Mesenchymal stem cell (in vitro differentiated cells and primary cell): ENCODE data around the gene NAGLU.

Experiments used
- DNase-seq: peaks from one replicate; pipeline ENCODE4 v3.0.0-alpha.2; 2013
- H2AFZ ChIP-seq: one replicate; pipeline ENCODE4 v1.6.1; 2013; ENCODE audit warnings: low read depth, mild to moderate bottlenecking, control low read depth, inconsistent platforms, low read length, moderate library complexity
- H2AK5ac ChIP-seq: 2 replicates; pipeline ENCODE4 v1.6.1; 2013; ENCODE audit warnings: low read length, moderate library complexity, mild to moderate bottlenecking, inconsistent platforms; ENCODE audit not compliant: severe bottlenecking
- H2BK120ac ChIP-seq: one replicate; pipeline ENCODE4 v1.6.1; 2013; ENCODE audit warnings: low read depth, mild to moderate bottlenecking, inconsistent platforms, low read length, moderate library complexity
- H2BK12ac ChIP-seq, 2 experiments: one replicate each; pipeline ENCODE4 v1.6.1; 2013; ENCODE audit warnings: inconsistent platforms in 2 of 2, low read length in 2 of 2, mild to moderate bottlenecking in 2 of 2, moderate library complexity in 2 of 2, control low read depth in 1 of 2
- H2BK15ac ChIP-seq: one replicate; pipeline ENCODE4 v1.6.1; 2013; ENCODE audit warnings: mild to moderate bottlenecking, low read depth, inconsistent platforms; ENCODE audit not compliant: poor library complexity, severe bottlenecking
- H2BK5ac ChIP-seq: 2 replicates; pipeline ENCODE4 v1.6.1; 2013; ENCODE audit warnings: low read depth, mild to moderate bottlenecking, low read length, control low read depth, inconsistent platforms; ENCODE audit not compliant: poor library complexity, severe bottlenecking
- H3K14ac ChIP-seq, 2 experiments: one replicate each; pipeline ENCODE4 v1.6.1; 2013; ENCODE audit warnings: inconsistent platforms in 2 of 2, low read length in 2 of 2, control low read depth in 1 of 2, mild to moderate bottlenecking in 1 of 2, moderate library complexity in 1 of 2
- H3K18ac ChIP-seq, 2 experiments: one replicate each; pipeline ENCODE4 v1.6.1; 2013; ENCODE audit warnings: inconsistent platforms in 2 of 2, low read length in 2 of 2, control low read depth in 1 of 2, low read depth in 1 of 2, mild to moderate bottlenecking in 1 of 2
- H3K23ac ChIP-seq, 2 experiments: one replicate each; pipeline ENCODE4 v1.6.1; 2013; ENCODE audit warnings: inconsistent platforms in 2 of 2, low read length in 2 of 2, mild to moderate bottlenecking in 2 of 2, moderate library complexity in 2 of 2, control low read depth in 1 of 2
- H3K27ac ChIP-seq: 2 replicates; pipeline ENCODE4 v1.5.1; 2013; ENCODE audit warnings: mild to moderate bottlenecking, moderate library complexity, low read length, control low read depth, inconsistent platforms; ENCODE audit not compliant: poor library complexity, severe bottlenecking
- H3K27me3 ChIP-seq, 2 experiments: 2 replicates each; pipeline versions ENCODE4 v1.6.1 to v1.7.0; 2013; ENCODE audit warnings: low read length in 2 of 2, mild to moderate bottlenecking in 2 of 2, moderate library complexity in 2 of 2, control low read depth in 1 of 2, inconsistent platforms in 1 of 2; ENCODE audit not compliant: control insufficient read depth in 1 of 2, insufficient read depth in 1 of 2
- H3K36me3 ChIP-seq, 2 experiments: 2 replicates each; pipeline versions ENCODE4 v1.6.1 to v1.7.0; 2013; ENCODE audit warnings: low read length in 2 of 2, control low read depth in 1 of 2, inconsistent platforms in 1 of 2, low read depth in 1 of 2, mild to moderate bottlenecking in 1 of 2; ENCODE audit not compliant: insufficient read depth in 2 of 2, control insufficient read depth in 1 of 2
- H3K4ac ChIP-seq, 2 experiments: one replicate each; pipeline ENCODE4 v1.6.1; 2013; ENCODE audit warnings: inconsistent platforms in 2 of 2, low read length in 2 of 2, mild to moderate bottlenecking in 2 of 2, moderate library complexity in 2 of 2, control low read depth in 1 of 2, low read depth in 1 of 2
- H3K4me1 ChIP-seq: 2 replicates; pipeline ENCODE4 v1.6.1; 2013; ENCODE audit warnings: low read depth, low read length, control low read depth; ENCODE audit not compliant: control insufficient read depth, insufficient read depth
- H3K4me2 ChIP-seq: 2 replicates; pipeline ENCODE4 v1.6.1; 2013; ENCODE audit warnings: low read length, mild to moderate bottlenecking, inconsistent platforms; ENCODE audit not compliant: poor library complexity, severe bottlenecking
- H3K4me3 ChIP-seq, 2 experiments: 2 replicates each; pipeline versions ENCODE4 v1.5.1 to v1.7.0; 2013; ENCODE audit warnings: low read length in 2 of 2, mild to moderate bottlenecking in 2 of 2, control low read depth in 1 of 2, low read depth in 1 of 2; ENCODE audit not compliant: insufficient read depth in 1 of 2
- H3K79me1 ChIP-seq: replicated peaks from 2 replicates; pipeline ENCODE4 v1.6.1; 2013; ENCODE audit warnings: mild to moderate bottlenecking, control low read depth, low read length, inconsistent platforms; ENCODE audit not compliant: poor library complexity, severe bottlenecking
- H3K9ac ChIP-seq: 2 replicates; pipeline ENCODE4 v1.7.0; 2013; ENCODE audit warnings: mild to moderate bottlenecking, low read length, moderate library complexity
- H3K9me3 ChIP-seq: 2 replicates; pipeline ENCODE4 v1.7.0; 2013; ENCODE audit warnings: mild to moderate bottlenecking, low read length; ENCODE audit not compliant: control insufficient read depth
- H4K8ac ChIP-seq: one replicate; pipeline ENCODE4 v1.6.1; 2013; ENCODE audit warnings: inconsistent platforms, mild to moderate bottlenecking, low read length, moderate library complexity
- H4K91ac ChIP-seq: one replicate; pipeline ENCODE4 v1.6.1; 2013; ENCODE audit warnings: mild to moderate bottlenecking, low read length, inconsistent platforms
- WGBS: methylation state at CpG from one replicate; pipeline ENCODE4 v1.1.7; 2013; ENCODE audit warnings: mixed read lengths; 5-methylcytosine and 5-hydroxymethylcytosine counted together

The NAGLU gene

DNA sequence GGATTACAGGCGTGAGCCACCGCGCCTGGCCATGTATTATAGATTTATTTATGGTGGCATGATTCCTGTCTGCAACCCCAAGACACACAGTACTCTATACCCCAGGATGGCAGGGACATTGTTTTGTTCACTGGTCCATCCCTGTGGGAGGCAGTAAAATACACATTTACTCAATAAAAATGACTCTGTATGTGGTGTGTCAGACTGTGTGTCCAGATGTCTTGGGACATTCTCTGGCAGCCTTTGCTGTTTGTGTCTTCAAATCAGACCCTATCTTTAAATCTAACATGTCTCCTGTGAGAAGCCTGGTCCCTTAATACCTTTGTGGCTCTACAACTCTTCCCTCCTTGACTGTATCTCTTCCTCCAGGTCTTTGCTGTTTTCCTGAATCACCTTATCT is 24.2 kb downstream of the NAGLU start:
- Histone ChIP-seq H2AK5ac (no peak overlapping the region), H2BK12ac (no peak overlapping the region), H3K27ac (no peak overlapping the region), H4K91ac (no peak overlapping the region), H3K4ac (no peak overlapping the region), H3K79me1 (peaks cover 14% of the 10 kb centered on the region), H3K9ac (peak overlapping the region; percentile 28), H3K14ac (no peak overlapping the region), H3K9me3 (no peaks in the 10 kb centered on the region), H2BK15ac (no peak overlapping the region), H3K4me2 (no peak overlapping the region), H3K18ac (no peak overlapping the region), H3K4me1 (peaks cover 36% of the 10 kb centered on the region), H2BK5ac (no peak overlapping the region), H2BK120ac (no peak overlapping the region), H3K23ac (no peak overlapping the region), H2AFZ (no peak overlapping the region), H3K36me3 (peaks cover 19 to 24% of the 10 kb centered on the region in 2 experiments), H4K8ac (no peak overlapping the region), H3K4me3 (no peak overlapping the region), H3K27me3 (no peaks in the 10 kb centered on the region)
- no CpG with 5 or more reads among the region's 3 CpGs for WGBS
- DNase-seq: no peak

DNA sequence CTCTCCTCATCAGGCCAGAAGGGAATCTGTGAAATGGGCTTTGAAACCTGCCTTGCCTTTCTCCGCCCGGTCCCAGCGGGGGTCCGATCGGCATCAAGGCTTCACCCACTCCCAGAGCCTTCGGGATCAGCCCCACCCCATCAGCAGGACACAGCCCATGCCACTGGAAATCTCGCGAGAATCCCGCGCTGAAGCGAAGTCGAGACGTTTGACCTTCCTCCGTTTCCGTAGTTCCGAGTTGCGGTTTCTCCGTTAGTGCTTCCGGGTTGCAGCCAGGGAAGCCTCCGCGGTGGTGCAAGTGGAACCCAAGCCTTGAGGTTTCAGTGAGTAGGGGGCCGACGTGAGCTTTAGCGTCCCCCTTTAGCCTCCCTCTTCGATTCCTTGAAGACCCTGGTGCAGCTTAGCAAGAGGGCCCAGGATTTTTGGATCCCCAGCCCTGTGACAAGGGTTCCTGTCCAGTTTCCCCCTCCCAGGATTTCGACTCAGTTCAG is 25.9 kb downstream of the NAGLU start, which contains the start of gene COASY:
Gene COASY (plus strand): TSS at position 252 of the 491 bp plus-strand sequence. CDS start 475 bp downstream, outside the sequence.
- peak within 1 kb of the TSS; percentile 85 to 96 for H3K18ac ChIP-seq
- H3K27ac ChIP-seq: peak within 1 kb of the TSS; percentile 80
- peaks cover 39% of the 10 kb centered on the region for H3K4me1 ChIP-seq
- peak within 1 kb of the TSS; percentile 97 for H4K91ac ChIP-seq
- peaks cover 21% of the 10 kb centered on the region for H3K79me1 ChIP-seq
- H4K8ac ChIP-seq: peak within 1 kb of the TSS; percentile 99
- H3K4ac ChIP-seq: peak within 1 kb of the TSS; percentile 98
- no peak within 1 kb of the TSS for H3K23ac ChIP-seq
- peak; percentile 97 for DNase-seq
- H2BK15ac ChIP-seq: peak within 1 kb of the TSS; percentile 36
- H3K4me3 ChIP-seq: peak within 1 kb of the TSS; percentile 78 to 95
- peak within 1 kb of the TSS; percentile 81 for H2BK120ac ChIP-seq
- H3K4me2 ChIP-seq: peak within 1 kb of the TSS; percentile 94
- no peaks in the 10 kb centered on the region for H3K9me3 ChIP-seq
- peak within 1 kb of the TSS in 1 of 2 experiments; percentile 91 for H3K14ac ChIP-seq
- H2BK12ac ChIP-seq: peak within 1 kb of the TSS; percentile 46 to 67
- peak within 1 kb of the TSS; percentile 82 for H2BK5ac ChIP-seq
- H3K9ac ChIP-seq: peak within 1 kb of the TSS; percentile 97
- H3K27me3 ChIP-seq: no peaks in the 10 kb centered on the region
- H3K36me3 ChIP-seq: peaks cover 33 to 40% of the 10 kb centered on the region in 2 experiments
- WGBS: 1% methylated on average over 26 of the region's 26 CpGs
- H2AK5ac ChIP-seq: peak within 1 kb of the TSS; percentile 99
- peak within 1 kb of the TSS; percentile 77 for H2AFZ ChIP-seq

- peak overlapping the region in 1 of 2 experiments; percentile 3 for H3K14ac ChIP-seq
- H4K91ac ChIP-seq: peak overlapping the region; percentile 97
- 23% methylated on average over 48 of the region's 48 CpGs for WGBS
These were observed 26.5 kb downstream of the NAGLU start for GRCh38 chr17:42562388-42563142.

DNA sequence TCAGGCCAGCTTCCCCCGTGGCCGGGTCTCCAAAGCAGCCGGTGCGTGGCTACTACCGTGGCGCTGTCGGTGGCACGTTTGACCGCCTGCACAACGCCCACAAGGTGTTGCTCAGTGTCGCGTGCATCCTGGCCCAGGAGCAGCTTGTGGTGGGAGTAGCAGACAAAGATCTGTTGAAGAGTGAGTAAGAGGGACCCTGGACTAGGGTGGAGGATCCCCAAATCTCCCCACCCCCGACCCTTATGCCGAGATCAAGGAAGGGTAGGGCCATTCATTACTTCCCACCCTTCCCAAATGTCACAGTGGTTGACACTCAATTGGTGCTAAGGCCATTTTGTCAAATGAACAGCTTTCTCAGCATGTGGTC is 27.1 kb downstream of the NAGLU start:
- no peak overlapping the region for H3K23ac ChIP-seq
- no peak overlapping the region for H2AFZ ChIP-seq
- H3K9ac ChIP-seq: peak overlapping the region; percentile 97
- peak overlapping the region; percentile 94 for H3K4me2 ChIP-seq
- 97% methylated on average over 12 of the region's 14 CpGs for WGBS
- no peak overlapping the region for H3K27ac ChIP-seq
- no peaks in the 10 kb centered on the region for H3K27me3 ChIP-seq
- H3K18ac ChIP-seq: peak overlapping the region in 1 of 2 experiments; percentile 19
- H3K4me3 ChIP-seq: peak overlapping the region; percentile 78 to 95
- no peak overlapping the region for H2BK15ac ChIP-seq
- H2BK12ac ChIP-seq: no peak overlapping the region
- no peak overlapping the region for H2AK5ac ChIP-seq
- H3K4me1 ChIP-seq: peaks cover 42% of the 10 kb centered on the region
- H3K14ac ChIP-seq: no peak overlapping the region
- H4K91ac ChIP-seq: peak overlapping the region; percentile 14
- H3K4ac ChIP-seq: peak overlapping the region in 1 of 2 experiments; percentile 98
- H3K79me1 ChIP-seq: peaks cover 24% of the 10 kb centered on the region
- H4K8ac ChIP-seq: peak overlapping the region; percentile 98
- H2BK120ac ChIP-seq: no peak overlapping the region
- no peaks in the 10 kb centered on the region for H3K9me3 ChIP-seq
- H2BK5ac ChIP-seq: no peak overlapping the region
- no peak for DNase-seq
- H3K36me3 ChIP-seq: peaks cover 33 to 40% of the 10 kb centered on the region in 2 experiments

More at GRCh38 chr17:42562388-42563142, 26.5 kb downstream of the NAGLU start:
- Histone ChIP-seq H3K23ac (no peak overlapping the region), H2AFZ (no peak overlapping the region), H3K27ac (peak overlapping the region; percentile 80), H2BK12ac (peak overlapping the region; percentile 46 to 67), H3K4me2 (peak overlapping the region; percentile 94), H3K4ac (peak overlapping the region; percentile 92 to 98), H3K9ac (peak overlapping the region; percentile 97), H3K27me3 (no peaks in the 10 kb centered on the region), H3K9me3 (no peaks in the 10 kb centered on the region), H2AK5ac (peak overlapping the region; percentile 86), H3K18ac (peak overlapping the region; percentile 71 to 85), H3K4me1 (peaks cover 39% of the 10 kb centered on the region), H3K4me3 (peak overlapping the region; percentile 78 to 95), H2BK120ac (peak overlapping the region; percentile 81), H4K8ac (peak overlapping the region; percentile 98), H2BK5ac (peak overlapping the region; percentile 82), H2BK15ac (peak overlapping the region; percentile 36), H3K36me3 (peaks cover 33 to 40% of the 10 kb centered on the region in 2 experiments), H3K79me1 (peaks cover 24% of the 10 kb centered on the region)
- DNase-seq: no peak
